ENCODE results near the gene MGST2.
A peak's percentile ranks its signal among the peaks of the same experiment; 100 is the strongest.

MGST2 gene

DNA sequence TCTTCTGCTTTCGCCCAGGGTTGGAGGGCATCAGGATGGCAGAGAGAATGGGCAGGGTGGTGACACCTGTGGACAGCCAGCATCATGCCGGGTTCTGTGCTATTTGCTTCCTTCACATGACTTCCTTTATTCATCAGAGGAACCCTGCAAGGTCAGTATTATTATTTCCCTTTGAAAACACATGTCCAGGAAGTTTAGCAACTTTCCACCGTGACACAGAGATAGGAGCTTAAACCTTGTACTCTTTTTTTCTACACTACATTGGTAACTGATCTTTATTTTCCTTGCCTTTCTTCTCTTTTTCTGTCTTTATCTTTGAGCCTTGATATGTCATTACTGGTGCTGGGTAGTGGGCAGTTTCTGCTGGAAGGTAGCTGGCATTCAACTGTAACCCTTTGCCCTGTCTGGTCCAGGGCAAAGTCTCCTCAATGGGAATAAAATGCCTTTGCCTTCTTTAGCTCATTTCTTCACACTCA, 5.0 kb upstream of the MGST2 start:
- H3K9me3 ChIP-seq (ENCODE audit: severe bottlenecking), result no peaks in the 10 kb centered on the region
- no peak overlapping the region for H3K27ac ChIP-seq (ENCODE audit: poor library complexity, severe bottlenecking)
- DNase-seq (ENCODE audit: low spot score) (no peak), ATAC-seq (ENCODE audit: low read depth) (no peak)
- H3K27me3 ChIP-seq (ENCODE audit: insufficient read depth, poor library complexity, severe bottlenecking), result no peaks in the 10 kb centered on the region
- peaks cover 21% of the 10 kb centered on the region for H3K4me1 ChIP-seq (ENCODE audit: insufficient read depth, poor library complexity, severe bottlenecking)
- H3K36me3 ChIP-seq (ENCODE audit: low read depth), result no peaks in the 10 kb centered on the region
- no peak overlapping the region for H3K4me3 ChIP-seq (ENCODE audit: severe bottlenecking)
- TF ChIP-seq, protein P1, sequence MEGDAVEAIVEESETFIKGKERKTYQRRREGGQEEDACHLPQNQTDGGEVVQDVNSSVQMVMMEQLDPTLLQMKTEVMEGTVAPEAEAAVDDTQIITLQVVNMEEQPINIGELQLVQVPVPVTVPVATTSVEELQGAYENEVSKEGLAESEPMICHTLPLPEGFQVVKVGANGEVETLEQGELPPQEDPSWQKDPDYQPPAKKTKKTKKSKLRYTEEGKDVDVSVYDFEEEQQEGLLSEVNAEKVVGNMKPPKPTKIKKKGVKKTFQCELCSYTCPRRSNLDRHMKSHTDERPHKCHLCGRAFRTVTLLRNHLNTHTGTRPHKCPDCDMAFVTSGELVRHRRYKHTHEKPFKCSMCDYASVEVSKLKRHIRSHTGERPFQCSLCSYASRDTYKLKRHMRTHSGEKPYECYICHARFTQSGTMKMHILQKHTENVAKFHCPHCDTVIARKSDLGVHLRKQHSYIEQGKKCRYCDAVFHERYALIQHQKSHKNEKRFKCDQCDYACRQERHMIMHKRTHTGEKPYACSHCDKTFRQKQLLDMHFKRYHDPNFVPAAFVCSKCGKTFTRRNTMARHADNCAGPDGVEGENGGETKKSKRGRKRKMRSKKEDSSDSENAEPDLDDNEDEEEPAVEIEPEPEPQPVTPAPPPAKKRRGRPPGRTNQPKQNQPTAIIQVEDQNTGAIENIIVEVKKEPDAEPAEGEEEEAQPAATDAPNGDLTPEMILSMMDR (IDR thresholded peaks at IDR 0.05; ENCODE audit: poor library complexity, severe bottlenecking), result no peak

DNA sequence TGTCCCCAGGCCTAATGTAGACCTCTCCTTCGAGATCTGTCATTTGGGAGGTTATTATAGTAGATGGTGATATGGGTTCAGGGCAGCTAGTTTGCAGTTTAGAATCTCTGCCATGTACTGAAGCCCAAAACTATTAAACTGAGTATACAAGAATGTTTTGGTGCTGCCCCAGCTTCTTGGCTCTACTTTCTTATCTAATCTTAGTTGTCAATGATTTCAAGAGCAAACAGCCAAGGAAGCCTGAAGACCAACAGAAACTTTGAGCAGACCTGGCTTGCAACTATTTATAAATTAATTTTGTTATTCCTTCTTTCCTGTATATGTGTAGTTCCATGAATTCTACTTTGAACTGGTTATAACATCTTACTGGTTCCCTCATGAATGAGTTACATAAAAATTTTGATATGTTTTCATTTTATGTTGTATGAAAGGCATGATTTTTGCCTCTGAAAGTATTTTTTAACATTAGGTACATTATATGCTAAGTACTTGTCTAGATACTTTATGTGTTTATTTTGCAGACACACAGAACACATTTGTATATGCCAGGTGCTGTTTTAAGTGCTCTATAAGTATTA, 2.0 kb upstream of the MGST2 start:
- TF ChIP-seq, protein P1 (IDR thresholded peaks at IDR 0.05; ENCODE audit: poor library complexity, severe bottlenecking), result no peak
- Histone ChIP-seq H3K36me3 (ENCODE audit: low read depth) (no peaks in the 10 kb centered on the region), H3K9me3 (ENCODE audit: severe bottlenecking) (no peaks in the 10 kb centered on the region), H3K4me1 (ENCODE audit: insufficient read depth, poor library complexity, severe bottlenecking) (peaks cover 11% of the 10 kb centered on the region), H3K27me3 (ENCODE audit: insufficient read depth, poor library complexity, severe bottlenecking) (no peaks in the 10 kb centered on the region), H3K27ac (ENCODE audit: poor library complexity, severe bottlenecking) (no peak overlapping the region), H3K4me3 (ENCODE audit: severe bottlenecking) (no peak overlapping the region)
- ATAC-seq (ENCODE audit: low read depth) (no peak), DNase-seq (ENCODE audit: low spot score) (no peak)

DNA sequence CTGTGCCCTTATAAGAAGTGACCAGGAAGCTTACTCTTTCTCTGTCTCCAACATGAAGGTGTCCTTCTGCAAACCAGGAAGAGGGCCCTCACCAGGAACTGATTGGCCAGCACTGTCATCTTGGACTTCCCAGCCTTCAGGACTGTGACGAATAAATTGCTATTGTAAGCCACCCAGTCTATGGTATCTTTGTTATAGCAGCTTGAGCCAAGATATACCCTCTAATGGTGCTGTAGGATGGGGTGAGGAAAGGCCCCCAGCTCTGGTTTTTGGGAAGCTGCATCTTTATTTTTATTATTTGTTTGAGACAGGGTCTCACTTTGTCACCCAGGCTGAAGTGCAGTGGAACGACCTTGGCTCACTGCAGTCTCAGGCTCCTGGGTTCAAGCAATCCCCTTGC, 1.2 kb upstream of the MGST2 start:
- TF ChIP-seq, protein P1 (IDR thresholded peaks at IDR 0.05; ENCODE audit: poor library complexity, severe bottlenecking), result no peak
- H3K36me3 ChIP-seq (ENCODE audit: low read depth), result no peaks in the 10 kb centered on the region
- no peaks in the 10 kb centered on the region for H3K9me3 ChIP-seq (ENCODE audit: severe bottlenecking)
- ATAC-seq (ENCODE audit: low read depth) (no peak), DNase-seq (ENCODE audit: low spot score) (no peak)
- no peaks in the 10 kb centered on the region for H3K27me3 ChIP-seq (ENCODE audit: insufficient read depth, poor library complexity, severe bottlenecking)
- H3K4me3 ChIP-seq (ENCODE audit: severe bottlenecking), result no peak overlapping the region
- no peak overlapping the region for H3K27ac ChIP-seq (ENCODE audit: poor library complexity, severe bottlenecking)
- H3K4me1 ChIP-seq (ENCODE audit: insufficient read depth, poor library complexity, severe bottlenecking), result peaks cover 11% of the 10 kb centered on the region

DNA sequence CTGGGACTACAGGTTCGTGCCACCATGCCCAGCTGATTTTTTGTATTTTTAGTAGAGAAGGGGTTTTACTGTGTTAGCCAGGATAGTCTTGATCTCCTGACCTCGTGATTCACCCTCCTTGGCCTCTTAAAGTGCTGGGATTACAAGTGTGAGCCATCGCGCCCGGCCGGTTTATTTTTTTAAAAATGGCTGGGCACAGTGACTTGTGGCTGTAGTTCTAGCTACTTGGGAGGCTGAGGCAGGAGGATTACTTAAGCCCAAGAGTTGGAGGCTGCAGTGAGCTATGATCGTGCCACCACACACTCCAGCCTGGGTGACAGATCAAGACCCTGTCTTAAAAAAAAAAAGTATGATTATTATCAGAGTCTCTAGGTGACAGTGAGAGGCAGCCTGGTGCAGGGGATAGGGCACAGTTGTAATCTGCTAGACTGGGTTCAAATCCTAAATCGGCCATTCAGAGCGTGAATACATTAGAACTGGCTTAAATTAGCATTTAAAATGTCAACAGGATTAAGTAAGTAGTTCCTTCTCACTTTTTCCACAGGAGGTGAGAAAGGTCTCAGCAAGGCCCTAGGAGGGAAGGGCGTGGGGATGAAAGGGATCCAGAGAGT, 435 bp upstream of the MGST2 start:
- no peaks in the 10 kb centered on the region for H3K36me3 ChIP-seq (ENCODE audit: low read depth)
- H3K4me3 ChIP-seq (ENCODE audit: severe bottlenecking), result peak overlapping the region; percentile 40
- TF ChIP-seq, protein P1 (IDR thresholded peaks at IDR 0.05; ENCODE audit: poor library complexity, severe bottlenecking), result no peak
- no peak for DNase-seq (ENCODE audit: low spot score)
- ATAC-seq (ENCODE audit: low read depth), result no peak
- no peaks in the 10 kb centered on the region for H3K9me3 ChIP-seq (ENCODE audit: severe bottlenecking)
- peak overlapping the region; percentile 88 for H3K27ac ChIP-seq (ENCODE audit: poor library complexity, severe bottlenecking)
- H3K4me1 ChIP-seq (ENCODE audit: insufficient read depth, poor library complexity, severe bottlenecking), result peaks cover 11% of the 10 kb centered on the region
- H3K27me3 ChIP-seq (ENCODE audit: insufficient read depth, poor library complexity, severe bottlenecking), result no peaks in the 10 kb centered on the region

GRCh38 chr4:139666735-139667281, 1.2 kb downstream of the MGST2 start:
- Histone ChIP-seq H3K27ac (ENCODE audit: poor library complexity, severe bottlenecking) (peak overlapping the region; percentile 88), H3K4me3 (ENCODE audit: severe bottlenecking) (peak overlapping the region; percentile 40), H3K9me3 (ENCODE audit: severe bottlenecking) (no peaks in the 10 kb centered on the region), H3K4me1 (ENCODE audit: insufficient read depth, poor library complexity, severe bottlenecking) (peaks cover 11% of the 10 kb centered on the region), H3K36me3 (ENCODE audit: low read depth) (no peaks in the 10 kb centered on the region), H3K27me3 (ENCODE audit: insufficient read depth, poor library complexity, severe bottlenecking) (no peaks in the 10 kb centered on the region)
- TF ChIP-seq, protein P1 (IDR thresholded peaks at IDR 0.05; ENCODE audit: poor library complexity, severe bottlenecking), result no peak
- ATAC-seq (ENCODE audit: low read depth) (peak; percentile 86), DNase-seq (ENCODE audit: low spot score) (no peak)
